HepG2 (cell line): ENCODE results near the gene GCC1. TPM values are rescaled to one million over a fixed set of nuclear protein-coding genes. Genes with fewer than 3 reads are reported as not detected.

Source experiments
- AKAP8 ChIP-seq: sonication (generic); formaldehyde crosslinking; IDR thresholded peaks from 2 replicates; pipeline ENCODE4 v1.5.1; 2020; ENCODE audit warnings: mild to moderate bottlenecking, missing genetic modification reagents
- ATAD3A ChIP-seq: sonication (generic); formaldehyde crosslinking; IDR thresholded peaks from 2 replicates; pipeline ENCODE4 v1.4.0; 2020; ENCODE audit warnings: missing genetic modification reagents
- EP300 ChIP-seq, 3 experiments: sonication (generic) in 1 of 3; formaldehyde crosslinking in 1 of 3; IDR thresholded peaks; 2 replicates each; pipeline versions ENCODE4 v1.5.1 to v1.6.1; 2011 to 2020; ENCODE audit warnings: low read depth in 2 of 3, low read length in 2 of 3, borderline replicate concordance in 1 of 3, improper control_type of control experiment in 1 of 3, mild to moderate bottlenecking in 1 of 3, missing genetic modification reagents in 1 of 3, moderate library complexity in 1 of 3
- FOXA1 ChIP-seq, 2 experiments: fragments of 450-650 bp in 1 of 2; sonication (generic) in 1 of 2; formaldehyde crosslinking in 1 of 2; IDR thresholded peaks; 2 replicates each; pipeline versions ENCODE4 v1.4.0 to v1.6.1; 2016 to 2020; ENCODE audit warnings: missing genetic modification reagents in 1 of 2
- GABPB1 ChIP-seq: IDR thresholded peaks from 2 replicates; pipeline ENCODE4 v1.6.1; 2016; ENCODE audit warnings: mild to moderate bottlenecking, missing genetic modification reagents, moderate library complexity, missing compliant biosample characterization
- GPN1 ChIP-seq: sonication (generic); formaldehyde crosslinking; IDR thresholded peaks from 2 replicates; pipeline ENCODE4 v1.5.1; 2020; ENCODE audit warnings: missing genetic modification reagents, borderline replicate concordance
- HHEX ChIP-seq: IDR thresholded peaks from 2 replicates; pipeline ENCODE4 v1.6.1; 2016; ENCODE audit warnings: control low read depth
- KDM1A ChIP-seq: IDR thresholded peaks from 2 replicates; pipeline ENCODE4 v1.6.1; 2016; ENCODE audit warnings: missing compliant biosample characterization
- MAFK ChIP-seq, 2 experiments: IDR thresholded peaks in 1 of 2; conservative IDR thresholded peaks in 1 of 2; 2 replicates each; pipeline ENCODE4 v1.6.1; 2011; ENCODE audit warnings: improper control_type of control experiment in 2 of 2, low read length in 2 of 2
- PCBP2 ChIP-seq: fragments of 200-400 bp; formaldehyde crosslinking; optimal IDR thresholded peaks from 2 replicates; pipeline ENCODE3; 2018; ENCODE audit warnings: low read length, low read depth; ENCODE audit not compliant: poor library complexity, severe bottlenecking
- PRPF4 ChIP-seq: fragments of 200-400 bp; formaldehyde crosslinking; IDR thresholded peaks from 2 replicates; pipeline ENCODE4 v1.6.1; 2016; ENCODE audit warnings: low read length, low read depth; ENCODE audit not compliant: poor library complexity, severe bottlenecking
- RELA ChIP-seq: sonication (generic); formaldehyde crosslinking; IDR thresholded peaks from 2 replicates; pipeline ENCODE4 v1.4.0; 2020; ENCODE audit warnings: missing genetic modification reagents
- SNRNP70 ChIP-seq: fragments of 200-400 bp; formaldehyde crosslinking; IDR thresholded peaks from 2 replicates; pipeline ENCODE4 v1.6.1; 2017; ENCODE audit warnings: mild to moderate bottlenecking, low read depth, low read length, moderate library complexity
- ZBTB21 ChIP-seq: sonication (generic); formaldehyde crosslinking; IDR thresholded peaks from 2 replicates; pipeline ENCODE4 v1.4.0; 2020; ENCODE audit warnings: missing genetic modification reagents
- ZNF33B ChIP-seq: sonication (generic); formaldehyde crosslinking; IDR thresholded peaks from 2 replicates; pipeline ENCODE4 v1.5.1; 2020; ENCODE audit warnings: mild to moderate bottlenecking, missing genetic modification reagents
- ZNF430 ChIP-seq: sonication (generic); formaldehyde crosslinking; IDR thresholded peaks from 2 replicates; pipeline ENCODE4 v1.9.0; 2021; ENCODE audit warnings: mild to moderate bottlenecking, missing genetic modification reagents
- ZNF569 ChIP-seq: sonication (generic); formaldehyde crosslinking; IDR thresholded peaks from 2 replicates; pipeline ENCODE4 v1.5.0; 2020; ENCODE audit warnings: mild to moderate bottlenecking, missing genetic modification reagents, moderate library complexity, borderline replicate concordance
- ZNF589 ChIP-seq: sonication (generic); formaldehyde crosslinking; conservative IDR thresholded peaks from 2 replicates; pipeline ENCODE4 v1.8.0; 2022; ENCODE audit warnings: mild to moderate bottlenecking, moderate library complexity, missing genetic modification reagents
- ZNF614 ChIP-seq: IDR thresholded peaks from 2 replicates; pipeline ENCODE4 v1.6.1; 2018; ENCODE audit warnings: missing biosample characterization, missing genetic modification reagents, inconsistent platforms, borderline replicate concordance
- ZNF672 ChIP-seq: sonication (generic); formaldehyde crosslinking; IDR thresholded peaks from 2 replicates; pipeline ENCODE4 v1.8.1; 2022; ENCODE audit warnings: missing genetic modification reagents
- ZNF678 ChIP-seq: sonication (generic); formaldehyde crosslinking; IDR thresholded peaks from 2 replicates; pipeline ENCODE4 v1.4.0; 2020; ENCODE audit warnings: mild to moderate bottlenecking, missing genetic modification reagents
- ZNF782 ChIP-seq: sonication (generic); formaldehyde crosslinking; IDR thresholded peaks from 2 replicates; pipeline ENCODE4 v1.4.0; 2020; ENCODE audit warnings: missing genetic modification reagents, mild to moderate bottlenecking, borderline replicate concordance
- polyA plus RNA-seq, 8 experiments: library from polyadenylated mRNA; depleted of rRNA in 3 of 8; stranded (reverse) in 7 of 8; unstranded in 1 of 8; fragments of >200 nt; fragmentation: Illumina TruSeq in 4 of 8; extraction: Trizol in 4 of 8; gene quantifications; 2 replicates each; pipeline versions ENCODE4 v1.2.1 to v1.2.3, GENCODE V29; 2011 to 2016; ENCODE audit warnings: low read depth in 4 of 8, missing spikeins in 1 of 8, mixed read lengths in 1 of 8; ENCODE audit not compliant: insufficient read depth in 1 of 8
- total RNA-seq, 5 experiments: library from RNA; depleted of rRNA; stranded (reverse); fragments of >200 nt; fragmentation: Illumina TruSeq; extraction: Trizol; gene quantifications; 2 replicates each; pipeline ENCODE4 v1.2.3, GENCODE V29; 2016; ENCODE audit warnings: low read depth in 1 of 5
- TF ChIP-seq, protein P1 (sequence below): sonication (generic); formaldehyde crosslinking; IDR thresholded peaks from 2 replicates; pipeline ENCODE4 v1.8.1; 2022; ENCODE audit warnings: low read depth, mild to moderate bottlenecking, missing genetic modification reagents
- TF ChIP-seq, protein P2 (sequence below): IDR thresholded peaks from 2 replicates; pipeline ENCODE4 v1.6.1; 2016; ENCODE audit warnings: control low read depth
- TF ChIP-seq, protein P3 (sequence below): IDR thresholded peaks from 2 replicates; pipeline ENCODE4 v1.6.1; 2016; ENCODE audit warnings: low read depth, control low read depth

Gene GCC1
- total and polyA plus RNA-seq, 2 of the 13 experiments (the other 11 are each of a cell fraction or from before 2014, with no cell fraction given) = 2.5 to 15.3 TPM

DNA sequence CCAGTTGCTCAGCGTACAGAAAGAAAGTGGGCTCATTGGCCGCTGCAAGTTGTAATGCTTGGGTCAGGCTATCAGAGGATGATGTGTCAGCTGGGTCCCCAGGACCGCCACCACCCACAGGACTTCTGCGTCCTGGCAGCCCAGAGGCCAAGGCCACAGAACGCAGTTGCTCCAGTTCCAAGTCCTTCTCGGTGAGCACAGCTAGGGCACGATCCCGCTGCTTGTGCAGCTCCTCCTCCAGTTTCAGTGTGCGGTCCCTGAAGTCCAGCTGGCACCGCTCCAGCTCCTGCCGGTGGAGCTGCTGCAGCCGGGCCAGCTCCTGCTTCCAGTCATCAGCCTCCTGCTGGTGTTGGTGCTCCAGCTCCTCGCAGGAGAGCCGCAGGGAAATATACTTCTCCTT, 3.0 kb downstream of the GCC1 start (continued):
- TF ChIP-seq GPN1 (CRISPR knock-in tag) (no peak), ZNF430 (CRISPR knock-in tag) (no peak), AKAP8 (CRISPR knock-in tag) (no peak), RELA (CRISPR knock-in tag) (no peak), ZNF782 (CRISPR knock-in tag) (no peak), ZNF569 (CRISPR knock-in tag) (no peak), PCBP2 (no peak), ZNF33B (CRISPR knock-in tag) (no peak), MAFK (conservative IDR thresholded peaks at IDR 0.05 in 1 of 2, IDR thresholded peaks at IDR 0.05 in 1 of 2; ENCODE audit: low read length in 2 of 2) (no peak), ZNF614 (CRISPR knock-in tag) (0 out of 2 replicates have a peak, but pooled peaks have one; percentile 44), HHEX (CRISPR knock-in tag) (no peak), FOXA1 (IDR thresholded peaks at IDR 0.05) (no peak), FOXA1 (CRISPR knock-in tag; IDR thresholded peaks at IDR 0.05) (no peak), ATAD3A (no peak), PRPF4 (no peak), ZNF589 (no peak; the same call in 1 of the 2 replicates), ZBTB21 (CRISPR knock-in tag) (no peak), GABPB1 (CRISPR knock-in tag) (peak; percentile 58; the same call in 1 of the 2 replicates), EP300 (IDR thresholded peaks at IDR 0.05; ENCODE audit: low read depth in 2 of 2, low read length in 2 of 2) (peak in 1 of 2 experiments; percentile 4; a peak in 1 of 4 replicates), EP300 (CRISPR knock-in tag; IDR thresholded peaks at IDR 0.05; ENCODE audit: borderline replicate concordance) (no peak), SNRNP70 (no peak), KDM1A (no peak), ZNF678 (no peak), ZNF672 (CRISPR knock-in tag) (no peak)
- TF ChIP-seq, protein P1, sequence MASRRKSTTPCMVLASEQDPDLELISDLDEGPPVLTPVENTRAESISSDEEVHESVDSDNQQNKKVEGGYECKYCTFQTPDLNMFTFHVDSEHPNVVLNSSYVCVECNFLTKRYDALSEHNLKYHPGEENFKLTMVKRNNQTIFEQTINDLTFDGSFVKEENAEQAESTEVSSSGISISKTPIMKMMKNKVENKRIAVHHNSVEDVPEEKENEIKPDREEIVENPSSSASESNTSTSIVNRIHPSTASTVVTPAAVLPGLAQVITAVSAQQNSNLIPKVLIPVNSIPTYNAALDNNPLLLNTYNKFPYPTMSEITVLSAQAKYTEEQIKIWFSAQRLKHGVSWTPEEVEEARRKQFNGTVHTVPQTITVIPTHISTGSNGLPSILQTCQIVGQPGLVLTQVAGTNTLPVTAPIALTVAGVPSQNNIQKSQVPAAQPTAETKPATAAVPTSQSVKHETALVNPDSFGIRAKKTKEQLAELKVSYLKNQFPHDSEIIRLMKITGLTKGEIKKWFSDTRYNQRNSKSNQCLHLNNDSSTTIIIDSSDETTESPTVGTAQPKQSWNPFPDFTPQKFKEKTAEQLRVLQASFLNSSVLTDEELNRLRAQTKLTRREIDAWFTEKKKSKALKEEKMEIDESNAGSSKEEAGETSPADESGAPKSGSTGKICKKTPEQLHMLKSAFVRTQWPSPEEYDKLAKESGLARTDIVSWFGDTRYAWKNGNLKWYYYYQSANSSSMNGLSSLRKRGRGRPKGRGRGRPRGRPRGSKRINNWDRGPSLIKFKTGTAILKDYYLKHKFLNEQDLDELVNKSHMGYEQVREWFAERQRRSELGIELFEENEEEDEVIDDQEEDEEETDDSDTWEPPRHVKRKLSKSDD (CRISPR knock-in tag) = peak; percentile 87
- TF ChIP-seq, protein P2, sequence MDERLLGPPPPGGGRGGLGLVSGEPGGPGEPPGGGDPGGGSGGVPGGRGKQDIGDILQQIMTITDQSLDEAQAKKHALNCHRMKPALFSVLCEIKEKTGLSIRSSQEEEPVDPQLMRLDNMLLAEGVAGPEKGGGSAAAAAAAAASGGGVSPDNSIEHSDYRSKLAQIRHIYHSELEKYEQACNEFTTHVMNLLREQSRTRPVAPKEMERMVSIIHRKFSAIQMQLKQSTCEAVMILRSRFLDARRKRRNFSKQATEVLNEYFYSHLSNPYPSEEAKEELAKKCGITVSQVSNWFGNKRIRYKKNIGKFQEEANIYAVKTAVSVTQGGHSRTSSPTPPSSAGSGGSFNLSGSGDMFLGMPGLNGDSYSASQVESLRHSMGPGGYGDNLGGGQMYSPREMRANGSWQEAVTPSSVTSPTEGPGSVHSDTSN (CRISPR knock-in tag) = no peak
- TF ChIP-seq, protein P3, sequence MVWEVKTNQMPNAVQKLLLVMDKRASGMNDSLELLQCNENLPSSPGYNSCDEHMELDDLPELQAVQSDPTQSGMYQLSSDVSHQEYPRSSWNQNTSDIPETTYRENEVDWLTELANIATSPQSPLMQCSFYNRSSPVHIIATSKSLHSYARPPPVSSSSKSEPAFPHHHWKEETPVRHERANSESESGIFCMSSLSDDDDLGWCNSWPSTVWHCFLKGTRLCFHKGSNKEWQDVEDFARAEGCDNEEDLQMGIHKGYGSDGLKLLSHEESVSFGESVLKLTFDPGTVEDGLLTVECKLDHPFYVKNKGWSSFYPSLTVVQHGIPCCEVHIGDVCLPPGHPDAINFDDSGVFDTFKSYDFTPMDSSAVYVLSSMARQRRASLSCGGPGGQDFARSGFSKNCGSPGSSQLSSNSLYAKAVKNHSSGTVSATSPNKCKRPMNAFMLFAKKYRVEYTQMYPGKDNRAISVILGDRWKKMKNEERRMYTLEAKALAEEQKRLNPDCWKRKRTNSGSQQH = no peak
